ENCODE measurements around the gene VPS18. TPM values are rescaled to one million over a fixed set of nuclear protein-coding genes. Genes with fewer than 3 reads are reported as not detected.

VPS18 gene
- total and polyA plus RNA-seq, 2 donors (not counting 3 experiments of a cell fraction or from before 2014, with no cell fraction given): 29.3 to 32.8 TPM

- dilution Hi-C loops (cut with MboI; ENCODE audit: extremely low pct_ligation_motif_present, low sequenced_read_pairs): no loop called here
- TF ChIP-seq MAX (IDR thresholded peaks at IDR 0.05; ENCODE audit: insufficient read depth, insufficient read length) (no peak), FOS (IDR thresholded peaks at IDR 0.05; ENCODE audit: borderline replicate concordance, insufficient read depth, low read length) (no peak), MYC (IDR thresholded peaks at IDR 0.05; ENCODE audit: low read depth, low read length) (no peak), POLR2A (IDR thresholded peaks at IDR 0.05; ENCODE audit: low read depth, low read length) (no peak), CTCF (IDR thresholded peaks at IDR 0.05; ENCODE audit: extremely low read depth in 1 of 2, insufficient read depth in 1 of 2, low read depth in 1 of 2, low read length in 2 of 2) (no peak), GATA2 (IDR thresholded peaks at IDR 0.05; ENCODE audit: insufficient read depth, insufficient read length, low read depth, low read length) (no peak)
- H3K9me1 ChIP-seq (replicated peaks; ENCODE audit: control insufficient read depth, extremely low read depth, insufficient read depth, low read length): no peaks in the 10 kb centered on the region
- intact Hi-C loops (cut with micrococcal nuclease): no loop called here
- no peak overlapping the region for H2AFZ ChIP-seq (ENCODE audit: low read depth, low read length)
- ChIA-PET POLR2A (no interaction called here), CTCF (interaction anchor here (1.1 to 12.4 kb wide), 6 partner anchors 10 to 93 kb away, joined by 3 to 260 read pairs (median 110); no protein-coding TSS in a partner anchor)
- H3K4me3 ChIP-seq (replicated peaks in 1 of 3; ENCODE audit: insufficient read depth in 1 of 3, low read depth in 1 of 3, low read length in 3 of 3): no peak overlapping the region
- no peak overlapping the region for H3K9ac ChIP-seq (replicated peaks; ENCODE audit: extremely low read depth, insufficient read depth, low read length)
- H4K20me1 ChIP-seq (replicated peaks; ENCODE audit: control insufficient read depth, extremely low read depth, insufficient read depth, low read length): no peaks in the 10 kb centered on the region
- H3K9me3 ChIP-seq (replicated peaks; ENCODE audit: control insufficient read depth, insufficient read depth, low read length): no peaks in the 10 kb centered on the region
- H3K4me2 ChIP-seq (ENCODE audit: insufficient read depth, low read length): no peak overlapping the region
- DNase-seq (ENCODE audit: low read depth, low spot score) (no peak), FAIRE-seq (no peak)
- peaks cover 25% of the 10 kb centered on the region for H3K4me1 ChIP-seq (ENCODE audit: control insufficient read depth, extremely low read depth, insufficient read depth, low read length)
- no peaks in the 10 kb centered on the region for H3K79me2 ChIP-seq (ENCODE audit: control insufficient read depth, insufficient read depth, low read length)
- H3K36me3 ChIP-seq (ENCODE audit: control insufficient read depth in 2 of 2, extremely low read depth in 1 of 2, insufficient read depth in 2 of 2, low read length in 2 of 2): peaks cover 0 to 6% of the 10 kb centered on the region in 2 experiments
- H3K27me3 ChIP-seq (ENCODE audit: control insufficient read depth in 2 of 2, insufficient read depth in 2 of 2, low read length in 2 of 2): peaks cover 14 to 21% of the 10 kb centered on the region in 2 experiments
- H3K27ac ChIP-seq (ENCODE audit: insufficient read depth, low read depth, low read length): no peak overlapping the region
- no TSS peak for BruUV-seq (replicated peaks)
Observed at GRCh38 chr15:40927495-40927872, 33.2 kb downstream of the VPS18 start.

Measured in endothelial cell of umbilical vein (primary cell).